HG03097 (cell line): Measurements from ENCODE around the gene WDPCP.
"Not testable (repeated sequence)": the region's sequence is repeated elsewhere in the genome, so short reads cannot be mapped to it uniquely, and the experiment has no call there.

Experiments used
- ATAC-seq: cut with Tn5 transposase; IDR thresholded peaks from one replicate; pipeline ENCODE4 v1.9.1; 2021; ENCODE audit not compliant: unreplicated experiment, low FRiP score

The WDPCP gene

DNA sequence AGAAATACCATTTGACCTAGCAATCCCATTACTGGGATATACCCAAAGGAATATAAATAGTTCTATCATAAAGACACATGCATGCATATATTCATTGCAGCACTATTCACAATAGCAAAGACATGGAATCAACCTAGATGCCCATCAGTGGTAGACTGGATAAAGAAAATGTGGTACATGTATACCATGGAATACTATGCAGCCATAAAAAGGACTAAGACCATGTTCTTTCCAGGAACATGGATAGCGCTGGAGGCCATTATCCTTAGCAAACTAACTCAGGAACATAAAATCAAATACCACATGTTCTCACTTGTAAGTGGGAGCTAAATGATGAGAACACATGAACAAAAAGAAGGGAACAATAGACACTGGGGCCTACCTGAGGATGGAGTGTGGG is 119.0 kb downstream of the WDPCP start:
- not testable (repeated sequence) for ATAC-seq

DNA sequence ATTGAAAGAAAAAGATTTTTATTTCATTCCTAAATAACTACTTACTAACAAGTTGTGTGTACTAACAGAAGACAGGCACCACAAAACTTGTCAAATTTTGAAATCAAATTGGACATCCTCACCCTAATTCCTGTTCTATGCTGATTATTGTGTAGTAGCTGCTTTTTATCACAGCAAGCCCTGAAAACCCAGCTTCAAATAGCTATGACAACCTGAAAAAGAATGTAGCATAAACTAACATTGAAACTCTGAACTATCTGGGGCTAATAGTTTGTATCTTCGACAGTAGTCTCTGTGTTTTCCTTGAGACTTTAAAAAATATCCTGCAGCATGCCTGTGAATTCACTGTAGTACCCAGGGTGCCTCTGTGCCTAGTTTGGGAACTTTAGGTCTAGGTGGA is 122.6 kb downstream of the WDPCP start:
- ATAC-seq, result no peak

DNA sequence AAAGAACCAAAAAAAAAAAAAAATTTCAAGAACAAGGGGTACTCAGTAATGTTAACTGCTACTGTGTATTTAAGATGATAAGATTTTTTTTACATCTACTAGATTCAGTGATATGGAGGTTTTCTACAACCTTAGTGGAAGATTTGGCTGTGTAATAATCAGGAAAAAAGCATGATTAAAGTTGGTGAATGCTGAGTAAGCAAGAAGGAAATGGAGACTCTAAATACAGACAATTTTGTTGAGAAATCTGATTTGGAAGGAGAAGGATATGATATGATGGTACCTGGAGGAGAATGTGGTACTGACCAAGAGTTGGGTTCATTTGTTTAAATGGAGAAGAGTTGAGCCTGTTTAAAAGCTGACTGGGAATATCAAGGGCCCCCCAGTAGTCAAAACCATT is 125.1 kb downstream of the WDPCP start:
- no peak for ATAC-seq

DNA sequence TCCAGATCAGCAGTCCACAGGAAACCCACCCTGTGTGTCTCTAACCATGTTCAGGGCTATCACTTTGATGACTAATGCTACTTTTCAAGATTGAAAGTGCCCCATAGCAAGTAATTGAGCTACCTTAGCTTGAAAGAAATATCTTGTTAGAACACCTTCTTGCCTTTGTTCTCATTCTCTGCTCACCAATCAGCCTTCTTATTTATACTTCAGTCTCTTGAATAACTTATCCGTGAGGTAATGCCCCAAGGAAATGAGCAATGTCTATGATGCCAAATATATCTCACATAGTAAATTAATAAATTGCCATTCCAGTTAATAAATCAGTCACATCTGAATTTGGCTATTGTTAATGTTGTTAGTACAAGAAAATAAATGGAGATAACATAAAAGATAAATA is 141.6 kb downstream of the WDPCP start:
- ATAC-seq, result no peak

DNA sequence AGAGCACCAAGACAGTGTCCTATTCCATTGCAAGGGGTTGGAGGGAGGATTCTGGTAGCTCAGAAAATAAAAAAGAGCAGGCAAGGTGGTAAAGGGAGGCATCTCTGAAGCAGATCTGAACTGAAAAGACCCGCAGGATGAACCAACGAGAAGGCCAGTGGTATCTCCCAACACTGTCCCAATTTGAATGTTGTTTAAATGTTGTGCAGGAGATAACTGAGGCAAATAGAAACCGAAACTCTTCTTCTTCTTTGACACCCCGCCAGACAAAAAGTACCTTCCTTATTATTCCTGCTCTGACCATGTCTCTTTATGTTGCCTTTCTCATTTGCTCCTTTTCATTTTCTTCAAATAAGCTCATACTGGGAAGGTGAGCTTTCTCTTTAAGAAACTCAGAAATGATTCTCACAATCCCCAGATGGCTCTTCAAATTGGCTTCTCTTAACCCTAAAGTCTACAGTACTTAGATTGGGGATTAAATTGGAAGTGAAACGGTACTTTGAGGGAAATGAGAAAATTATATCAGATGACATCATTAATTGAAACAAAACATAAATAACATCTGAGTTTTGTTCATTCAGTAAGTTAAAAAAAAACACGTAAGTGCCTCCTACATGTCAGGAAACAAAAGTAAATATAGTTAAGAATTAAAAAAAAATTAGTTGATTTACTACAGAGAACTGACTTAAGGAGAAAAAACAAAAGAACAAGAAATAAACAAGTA is 143.6 kb downstream of the WDPCP start:
- ATAC-seq, result no peak

DNA sequence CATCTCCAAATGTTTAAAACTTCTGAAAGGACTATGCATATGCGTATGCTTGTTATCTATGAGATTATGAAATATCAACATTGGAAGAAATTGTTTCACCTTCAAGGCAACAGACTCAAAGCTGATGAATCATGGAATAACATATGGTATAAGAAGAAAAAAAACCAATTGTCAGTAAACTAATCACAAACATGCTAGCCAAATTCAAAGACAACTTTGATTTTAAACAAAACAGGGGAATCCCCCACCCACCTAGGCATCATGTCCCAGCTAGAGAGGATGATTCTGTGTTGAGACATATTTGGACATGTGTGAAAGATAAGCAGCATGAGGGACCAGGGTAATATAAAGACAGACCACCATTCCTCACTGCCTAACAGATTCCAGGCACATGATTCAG is 147.7 kb downstream of the WDPCP start:
- no peak for ATAC-seq

DNA sequence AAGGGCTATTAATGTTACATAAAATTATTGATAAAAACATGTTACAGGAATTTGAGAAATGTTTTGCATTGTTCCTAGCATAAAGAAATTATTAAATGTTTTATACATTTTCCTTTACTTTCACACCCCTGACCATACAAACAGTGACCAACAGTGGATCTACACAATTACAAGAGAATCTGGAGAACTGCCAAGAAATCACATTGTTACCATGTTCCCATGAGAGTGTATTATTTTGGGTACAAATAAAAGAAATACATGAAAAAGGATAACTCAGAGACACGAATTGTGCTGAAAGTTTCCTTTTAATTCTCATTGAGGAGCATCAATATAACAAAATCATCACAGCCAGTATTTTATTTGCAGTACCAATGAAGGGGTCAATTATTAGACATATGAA is 150.1 kb downstream of the WDPCP start:
- no peak for ATAC-seq

DNA sequence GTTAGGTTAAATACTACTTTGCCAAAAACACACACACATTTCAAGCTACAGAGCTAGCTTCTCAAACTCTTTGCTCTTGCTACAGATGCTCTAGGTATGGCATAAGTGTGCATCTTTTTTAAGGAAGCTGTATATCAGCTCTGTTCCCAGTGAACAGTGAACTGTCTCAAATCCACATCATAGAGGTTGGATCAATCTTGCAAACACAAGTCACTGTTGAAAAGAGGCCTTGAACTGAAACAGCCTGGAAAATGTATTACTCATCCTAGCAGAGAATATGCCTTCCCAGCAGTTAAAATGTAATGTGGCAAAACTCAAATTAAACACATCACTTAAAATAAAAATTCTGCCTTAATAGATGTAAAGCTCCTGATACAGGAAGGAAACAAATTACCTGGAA is 151.8 kb downstream of the WDPCP start:
- ATAC-seq, result no peak

DNA sequence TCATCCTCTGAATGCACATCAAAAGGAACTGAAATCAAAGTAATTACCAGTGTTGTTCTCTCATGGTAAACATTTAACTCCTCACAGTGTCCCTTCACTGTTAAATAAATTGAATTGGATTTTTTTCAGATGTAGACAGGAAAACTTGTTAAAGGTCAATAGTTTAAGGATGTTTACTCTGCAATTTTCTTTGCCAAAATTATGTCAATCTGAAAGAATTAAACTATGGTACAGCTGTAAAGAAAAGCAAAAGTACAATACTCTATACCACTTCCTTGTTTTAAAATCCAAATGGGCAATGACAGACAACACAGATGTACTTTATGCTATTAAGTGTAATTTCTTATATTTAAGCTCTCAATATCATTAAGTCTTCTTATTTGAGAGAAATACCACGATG is 153.2 kb downstream of the WDPCP start:
- no peak for ATAC-seq

DNA sequence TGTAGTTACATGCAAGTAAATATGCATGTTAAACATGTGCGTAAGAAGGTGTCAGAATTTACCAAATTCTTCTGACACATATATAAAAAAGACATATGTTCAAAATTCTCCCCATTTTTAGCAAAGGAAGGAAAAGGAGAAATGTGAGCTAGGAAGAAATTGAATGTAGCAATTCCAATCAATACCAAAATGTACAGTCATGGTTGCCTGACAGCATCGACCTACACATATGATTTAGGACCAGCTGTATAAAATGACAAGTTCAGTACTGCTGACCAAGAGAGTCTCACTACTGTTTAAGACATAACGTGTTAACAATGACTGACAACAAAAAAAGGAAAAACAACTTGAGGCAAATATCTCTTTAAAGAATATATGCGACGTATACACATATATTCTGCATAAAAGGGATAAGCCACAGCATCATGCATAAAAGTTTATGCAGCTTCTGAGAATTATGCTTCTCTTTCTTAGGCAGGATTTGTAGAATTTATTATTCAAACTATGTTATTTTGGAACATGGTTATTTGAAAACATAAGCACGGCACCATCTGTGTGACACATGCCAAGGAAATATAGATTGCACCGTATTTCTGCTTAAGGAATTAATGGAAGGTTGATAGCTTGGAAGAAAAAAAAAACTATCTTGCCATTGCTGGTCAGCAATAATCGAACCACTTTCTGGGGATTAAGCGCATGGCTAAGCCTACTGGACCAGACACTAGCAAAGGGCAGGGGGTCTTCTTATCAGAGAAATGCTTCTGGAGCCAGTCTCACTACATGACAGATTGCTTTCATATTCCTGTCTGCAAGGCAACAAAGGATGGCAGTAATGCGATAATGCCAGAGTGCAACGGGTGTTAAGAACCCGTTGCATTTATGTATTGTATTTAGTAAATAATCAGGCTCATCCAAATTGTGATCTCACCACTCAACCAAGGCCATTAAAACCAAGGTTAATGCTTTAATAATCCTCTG is 154.0 kb downstream of the WDPCP start:
- no peak for ATAC-seq

DNA sequence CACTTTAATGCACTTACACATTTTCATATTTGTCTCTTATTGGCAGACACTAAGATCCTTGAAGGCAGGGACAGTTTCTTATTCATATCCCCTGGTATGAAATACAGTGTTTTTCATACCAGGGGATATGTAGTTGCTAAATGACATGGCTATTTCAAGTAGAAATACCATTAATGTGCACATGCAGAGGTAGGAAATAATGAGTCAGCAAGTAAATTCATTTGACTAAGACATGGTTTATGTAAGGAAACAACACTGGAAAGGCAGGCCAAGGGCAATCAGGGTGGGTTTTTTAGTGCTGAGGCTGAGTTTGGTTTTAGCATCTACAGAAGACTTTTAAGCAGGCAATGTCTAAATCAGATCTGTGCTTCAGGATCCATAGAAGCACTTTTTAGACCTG is 155.9 kb downstream of the WDPCP start:
- no peak for ATAC-seq

DNA sequence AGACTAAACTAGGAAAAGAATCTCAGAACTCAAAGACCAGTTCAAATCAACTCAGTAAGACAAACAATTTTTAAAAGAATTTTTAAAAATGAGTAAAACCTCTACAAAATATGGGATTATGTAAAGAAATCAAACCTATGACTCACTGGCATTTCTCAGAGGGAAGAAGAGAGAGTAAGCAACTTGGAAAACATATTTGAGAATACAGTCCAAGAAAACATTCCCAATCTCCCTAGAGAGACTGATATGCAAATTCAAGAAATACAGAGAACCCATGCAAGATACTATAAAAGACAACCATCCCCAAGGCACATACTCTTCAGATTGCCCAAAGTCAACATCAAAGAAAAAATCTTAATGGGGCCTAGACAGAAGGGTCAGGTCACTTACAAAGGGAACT is 162.7 kb downstream of the WDPCP start:
- no peak for ATAC-seq

DNA sequence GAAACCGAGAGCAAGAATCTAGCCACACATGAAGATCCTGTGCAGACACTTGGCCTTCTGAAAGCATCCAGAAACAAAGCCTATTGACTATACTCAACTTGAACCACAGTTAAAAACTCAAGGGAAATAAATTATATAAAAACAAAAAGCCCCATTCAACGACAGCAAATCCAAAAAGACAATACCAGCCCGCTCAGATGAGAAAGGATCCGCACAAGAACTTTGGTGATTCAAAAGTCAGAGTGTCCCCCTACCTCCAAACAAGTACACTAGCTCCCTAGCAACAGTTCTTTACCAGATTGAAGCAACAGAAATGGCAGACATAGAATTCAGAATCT is 163.2 kb downstream of the WDPCP start:
- ATAC-seq, result no peak

DNA sequence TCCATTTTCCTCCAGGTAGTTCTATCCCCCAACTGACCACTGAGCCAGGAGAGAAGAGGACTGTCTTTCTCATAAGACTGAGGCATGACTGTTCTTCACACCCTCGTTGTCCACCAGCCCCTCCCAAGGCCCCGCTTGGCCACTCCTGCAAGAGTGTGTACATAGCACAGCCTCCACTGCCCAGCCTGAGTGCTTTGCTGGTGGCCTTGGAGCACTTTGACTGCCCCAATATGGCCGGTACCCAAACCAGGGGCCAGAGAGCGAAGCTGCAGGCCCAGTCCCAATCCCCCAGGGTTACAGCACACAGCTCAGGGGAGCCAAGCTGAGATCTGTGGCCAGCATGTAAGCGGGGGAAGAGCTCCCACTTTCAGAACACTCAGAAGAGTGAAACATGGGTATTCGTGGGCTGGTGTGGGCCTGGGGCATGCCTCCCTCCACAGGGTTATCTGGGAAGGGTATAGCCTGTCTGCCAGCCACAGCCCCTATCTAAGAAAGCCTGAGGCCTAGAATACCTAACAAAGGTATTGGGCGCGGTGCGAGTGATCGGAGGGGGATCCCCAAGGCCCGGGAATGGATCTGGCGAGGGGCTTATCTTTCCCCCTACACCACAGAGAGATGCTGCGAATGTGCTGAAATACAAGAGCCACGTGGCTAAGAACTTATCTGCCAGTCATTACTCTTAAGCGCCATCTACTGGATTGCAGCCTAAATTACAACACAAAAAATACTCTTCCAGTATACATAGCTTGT is 163.8 kb downstream of the WDPCP start:
- no peak for ATAC-seq

DNA sequence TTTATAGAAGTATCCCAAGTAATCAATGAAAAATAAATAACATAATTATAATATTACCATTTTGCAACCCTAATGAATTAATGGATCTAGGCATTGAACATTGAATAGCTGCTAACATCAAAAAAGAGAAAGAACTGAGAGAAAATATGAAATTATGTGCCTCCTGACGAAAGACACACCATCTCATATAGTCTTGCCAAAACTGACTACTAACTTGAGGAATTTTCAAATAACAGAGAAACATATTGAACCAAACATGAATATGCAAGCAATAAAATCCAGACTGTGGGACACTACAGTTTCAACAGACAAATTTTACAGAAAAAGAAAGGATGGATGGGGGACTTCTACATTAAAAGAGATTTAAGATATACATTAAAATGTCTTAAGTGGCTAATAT is 165.7 kb downstream of the WDPCP start:
- no peak for ATAC-seq

DNA sequence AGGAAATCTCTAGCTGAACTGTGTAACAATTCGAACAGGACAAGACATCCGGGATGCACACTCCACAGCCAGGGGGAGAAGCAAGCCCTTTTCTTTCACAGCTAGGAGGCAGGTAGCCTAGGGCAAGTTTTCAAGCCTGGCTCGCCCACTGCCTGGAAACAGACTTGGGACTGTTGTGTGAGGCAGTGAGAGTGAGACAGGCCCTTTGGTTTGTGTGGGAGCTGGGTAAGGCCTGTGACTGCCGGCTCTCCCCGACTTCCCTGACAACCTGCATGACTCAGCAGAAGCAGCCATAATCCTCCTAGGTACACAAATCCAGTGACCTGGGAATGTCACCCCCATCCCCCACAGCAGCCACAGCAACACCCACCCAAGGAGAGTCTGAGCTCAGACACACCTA is 179.7 kb downstream of the WDPCP start:
- ATAC-seq, result no peak

DNA sequence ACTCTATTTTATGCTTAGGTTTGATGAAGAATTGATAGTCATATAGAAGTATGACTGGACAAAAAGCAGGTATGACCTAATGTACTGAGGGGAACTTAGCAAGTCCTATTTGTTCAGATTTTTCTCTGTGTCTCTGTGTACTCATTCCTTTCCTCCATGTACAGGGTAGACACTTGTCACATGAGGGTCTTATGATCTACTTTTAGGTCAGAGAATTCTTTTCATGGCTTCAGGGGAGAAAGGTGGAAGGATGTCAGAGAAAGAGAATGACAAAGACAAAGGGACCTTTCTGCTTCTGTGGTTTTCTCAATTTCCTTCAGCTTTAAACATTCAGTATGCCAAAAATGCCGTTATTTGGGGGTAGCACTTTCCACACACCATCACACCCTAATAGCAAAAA is 181.6 kb downstream of the WDPCP start:
- no peak for ATAC-seq

DNA sequence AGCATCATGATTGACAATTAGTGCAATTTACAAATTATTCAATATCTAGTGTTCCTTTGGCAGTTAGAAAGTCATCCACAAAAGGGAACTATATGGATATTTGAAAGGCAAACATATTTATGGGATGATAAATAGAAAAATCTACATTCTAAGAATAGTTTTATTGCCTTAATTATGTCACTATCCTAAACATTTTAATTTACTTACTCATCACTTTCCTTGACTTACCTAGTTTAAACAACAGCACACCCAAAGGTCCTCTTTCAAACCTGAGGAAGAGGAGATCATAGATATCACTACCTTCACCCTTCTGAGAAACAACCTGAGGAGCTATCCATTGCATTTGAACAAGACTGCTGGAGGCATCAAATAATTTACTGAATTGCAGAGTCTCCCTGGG is 184.5 kb downstream of the WDPCP start:
- ATAC-seq, result no peak

DNA sequence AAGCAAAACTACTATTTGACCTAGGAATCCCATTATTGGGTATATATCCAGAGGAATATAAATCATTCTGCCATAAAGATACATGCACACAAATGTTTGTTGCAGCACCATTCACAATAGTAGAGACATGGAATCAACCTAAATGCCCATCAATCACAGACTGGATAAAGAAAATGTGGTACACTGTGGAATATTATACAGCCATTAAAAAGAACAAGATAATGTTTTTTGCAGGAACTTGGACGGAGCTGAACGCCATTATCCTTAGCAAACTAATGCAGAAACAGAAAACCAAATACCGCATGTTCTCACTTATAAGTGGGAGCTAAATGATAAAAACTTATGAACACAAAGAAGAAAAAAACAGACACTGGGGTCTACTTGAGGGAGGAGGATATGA is 185.4 kb downstream of the WDPCP start:
- ATAC-seq, result not testable (repeated sequence)

DNA sequence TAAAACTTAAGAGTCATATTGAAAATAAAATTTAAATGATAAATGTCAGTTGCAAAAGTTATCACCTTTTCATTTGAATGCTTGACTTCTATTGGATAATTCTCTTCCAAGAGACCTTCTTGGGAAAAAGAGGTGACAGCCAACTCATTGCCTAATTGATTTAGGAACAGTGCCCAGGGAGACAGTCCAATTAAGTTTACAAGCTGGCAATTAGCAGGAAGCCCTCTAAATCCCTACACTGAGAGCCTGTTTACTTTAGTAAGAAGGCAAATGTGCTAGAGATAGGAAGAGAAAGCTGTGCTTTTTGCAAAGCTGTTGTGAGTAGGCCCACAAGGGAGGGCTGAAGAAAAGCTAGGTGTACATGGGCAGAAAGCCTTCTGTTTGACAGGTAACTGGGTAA is 189.1 kb downstream of the WDPCP start:
- ATAC-seq, result no peak

DNA sequence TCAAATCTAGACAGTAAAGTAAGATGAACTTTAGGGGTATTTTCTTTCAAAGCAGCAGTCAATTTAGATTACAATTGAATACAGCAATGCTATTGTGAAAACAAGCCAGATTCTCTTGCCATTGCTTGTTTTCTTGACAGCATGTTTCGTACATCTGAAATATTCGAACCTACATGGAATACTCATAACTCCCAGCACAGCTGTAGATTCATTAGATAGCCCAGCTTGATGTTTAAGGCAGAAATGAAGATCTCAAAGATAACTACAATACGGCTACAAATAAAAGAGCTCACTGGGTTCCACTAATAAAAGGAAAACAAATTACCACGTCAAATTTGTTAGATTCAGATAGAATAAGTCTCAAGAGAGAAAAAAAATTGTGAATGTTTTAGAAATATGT is 208.8 kb downstream of the WDPCP start:
- ATAC-seq, result no peak
